Small intestine (tissue), 16 donors: Measurements from ENCODE around the gene HAVCR2. TPM values are rescaled to one million over a fixed set of nuclear protein-coding genes. Genes with fewer than 3 reads are reported as not detected.

ENCODE experiments used
- DNase-seq, 2 donors: peaks; one replicate each; pipeline versions ENCODE4 v3.0.0 to v3.0.0-alpha.2; 2013
- FAIRE-seq: peaks from 2 replicates; lab custom pipeline; 2012; peaks lifted over from hg19 to GRCh38; lab: Jason Lieb, UNC
- H3K27ac ChIP-seq, 3 donors: one replicate each; pipeline ENCODE4 v1.5.1; 2013; ENCODE audit warnings: low read length in 2 of 3, mild to moderate bottlenecking in 2 of 3, control low read depth in 1 of 3, inconsistent platforms in 1 of 3, low read depth in 1 of 3, moderate library complexity in 1 of 3
- H3K27me3 ChIP-seq, 3 donors: one replicate each; pipeline ENCODE4 v1.6.1; 2013; ENCODE audit warnings: low read length in 3 of 3, inconsistent platforms in 1 of 3; ENCODE audit not compliant: control insufficient read depth in 3 of 3, insufficient read depth in 3 of 3
- H3K36me3 ChIP-seq, 3 donors: one replicate each; pipeline ENCODE4 v1.6.1; 2013; ENCODE audit warnings: low read length in 3 of 3, inconsistent platforms in 1 of 3, low read depth in 1 of 3, mild to moderate bottlenecking in 1 of 3, moderate library complexity in 1 of 3; ENCODE audit not compliant: control insufficient read depth in 3 of 3, insufficient read depth in 2 of 3
- H3K4me1 ChIP-seq, 3 donors: one replicate each; pipeline ENCODE4 v1.6.1; 2013; ENCODE audit warnings: low read length in 2 of 3, inconsistent platforms in 1 of 3, low read depth in 1 of 3, mild to moderate bottlenecking in 1 of 3, moderate library complexity in 1 of 3; ENCODE audit not compliant: control insufficient read depth in 3 of 3, insufficient read depth in 2 of 3
- H3K4me3 ChIP-seq, 3 donors: one replicate each; pipeline ENCODE4 v1.5.1; 2013; ENCODE audit warnings: low read length in 3 of 3, control low read depth in 1 of 3, inconsistent platforms in 1 of 3, low read depth in 1 of 3, mild to moderate bottlenecking in 1 of 3, moderate library complexity in 1 of 3
- H3K9me3 ChIP-seq, 2 donors: one replicate each; pipeline ENCODE4 v1.6.1; 2013; ENCODE audit warnings: low read depth in 1 of 2, low read length in 1 of 2; ENCODE audit not compliant: control insufficient read depth in 2 of 2, insufficient read depth in 1 of 2
- WGBS, 3 donors: extraction: QIAGEN DNeasy Blood & Tissue Kit; methylation state at CpG; one replicate each; pipeline ENCODE4 v1.1.7; 2013; 5-methylcytosine and 5-hydroxymethylcytosine counted together
- long read RNA-seq, 10 donors: transcript quantifications; one replicate each; lab custom pipeline, GENCODE V29; 2026
- polyA plus RNA-seq, 4 donors: library from polyadenylated mRNA; stranded (reverse) in 3 of 4; unstranded in 1 of 4; fragments of 200-250 nt in 3 of 4; fragments of 120-200 nt in 1 of 4; gene quantifications; one replicate each; pipeline versions ENCODE4 v1.2.1 to v1.2.3, GENCODE V29; 2013
- donor health status: healthy with polysubstance abuse.
- donor health status: control.
- donor health status: control.
- donor health status: Bipolar disorder and iron deficiency.
- donor health status: healthy.

Gene HAVCR2
- polyA plus RNA-seq = 1 to 10 TPM in 3 of 4 donors, under 1 TPM in 1; 0.45 to 3.0 (median 2.0) TPM
- long read RNA-seq, donor 1, partial matches to known transcripts = 5 of 8 reads
- long read RNA-seq, donor 1, other reads (novel, unspliced or antisense) = 0 of 8 reads
- long read RNA-seq, donor 2, partial matches to known transcripts = 0 of 1 reads
- long read RNA-seq, donor 2, other reads (novel, unspliced or antisense) = 0 of 1 reads
- long read RNA-seq, donor 3, partial matches to known transcripts = 0 of 2 reads
- long read RNA-seq, donor 3, other reads (novel, unspliced or antisense) = 0 of 2 reads
- long read RNA-seq, donor 4 = 0 reads
- long read RNA-seq, donor 5 = 0 reads
- long read RNA-seq, donor 6, partial matches to known transcripts = 0 of 2 reads
- long read RNA-seq, donor 6, other reads (novel, unspliced or antisense) = 0 of 2 reads
- long read RNA-seq, donor 7 = 0 reads
- long read RNA-seq, donor 8 = 0 reads
- long read RNA-seq, donor 9, partial matches to known transcripts = 0 of 1 reads
- long read RNA-seq, donor 9, other reads (novel, unspliced or antisense) = 0 of 1 reads
- long read RNA-seq, donor 10, partial matches to known transcripts = 0 of 1 reads
- long read RNA-seq, donor 10, other reads (novel, unspliced or antisense) = 0 of 1 reads

GRCh38 chr5:157108976-157109375 lies at the start of gene HAVCR2:
Gene HAVCR2, minus strand, starts transcription at chr5:157109044. Its CDS starts 61 bp downstream, at chr5:157108983.
- H3K36me3 ChIP-seq = no peaks in the 10 kb centered on the region
- H3K9me3 ChIP-seq = no peaks in the 10 kb centered on the region
- FAIRE-seq (no peak), DNase-seq (peak in 1 of 2 donors; percentile 37)
- H3K4me3 ChIP-seq = peak within 1 kb of the TSS in 1 of 3 donors; percentile 10
- H3K27ac ChIP-seq = peak within 1 kb of the TSS in 2 of 3 donors; percentile 50 to 95
- 49 to 63% (median 57%) methylated on average over 4 of the region's 4 CpGs for WGBS, 3 donors
- no peaks in the 10 kb centered on the region for H3K27me3 ChIP-seq
- H3K4me1 ChIP-seq = no peaks in the 10 kb centered on the region

GRCh38 chr5:157157293-157157891 lies 48.5 kb upstream of the HAVCR2 start:
- no peak for FAIRE-seq
- Histone ChIP-seq H3K36me3 (no peaks in the 10 kb centered on the region), H3K27ac (peak overlapping the region in 1 of 3 donors; percentile 25), H3K4me1 (peaks cover 0 to 4% (median 0%) of the 10 kb centered on the region in 3 donors), H3K27me3 (no peaks in the 10 kb centered on the region), H3K4me3 (no peak overlapping the region), H3K9me3 (no peaks in the 10 kb centered on the region)
- DNase-seq = peak; percentile 42 to 74
- 11 to 72% (median 27%) methylated on average over 1 of the region's 1 CpG for WGBS, 3 donors

- FAIRE-seq (no peak), DNase-seq (no peak)
- Histone ChIP-seq H3K4me3 (no peak overlapping the region), H3K27ac (no peak overlapping the region), H3K27me3 (no peaks in the 10 kb centered on the region), H3K4me1 (peaks cover 0 to 4% (median 0%) of the 10 kb centered on the region in 3 donors), H3K9me3 (no peaks in the 10 kb centered on the region), H3K36me3 (no peaks in the 10 kb centered on the region)
- 72 to 80% (median 77%) methylated on average over 3 of the region's 3 CpGs for WGBS, 3 donors
Measured at GRCh38 chr5:157155297-157155696, 46.5 kb upstream of the HAVCR2 start.

GRCh38 chr5:157150995-157151394 lies 42.2 kb upstream of the HAVCR2 start:
- no peak for FAIRE-seq
- 72 to 84% (median 81%) methylated on average over 3 of the region's 3 CpGs for WGBS, 3 donors
- no peaks in the 10 kb centered on the region for H3K36me3 ChIP-seq
- no peaks in the 10 kb centered on the region for H3K4me1 ChIP-seq
- H3K4me3 ChIP-seq = no peak overlapping the region
- no peak overlapping the region for H3K27ac ChIP-seq
- H3K27me3 ChIP-seq = no peaks in the 10 kb centered on the region
- no peak for DNase-seq
- no peaks in the 10 kb centered on the region for H3K9me3 ChIP-seq

GRCh38 chr5:157148734-157149615 lies 40.1 kb upstream of the HAVCR2 start:
- 65 to 77% (median 76%) methylated on average over 14 of the region's 14 CpGs for WGBS, 3 donors
- FAIRE-seq = no peak
- no peaks in the 10 kb centered on the region for H3K27me3 ChIP-seq
- DNase-seq = peak; percentile 77 to 83
- no peak overlapping the region for H3K27ac ChIP-seq
- no peak overlapping the region for H3K4me3 ChIP-seq
- H3K36me3 ChIP-seq = no peaks in the 10 kb centered on the region
- H3K9me3 ChIP-seq = no peaks in the 10 kb centered on the region
- H3K4me1 ChIP-seq = peaks cover 0 to 1% (median 0%) of the 10 kb centered on the region in 3 donors

GRCh38 chr5:157143127-157143971 lies 34.5 kb upstream of the HAVCR2 start:
- Histone ChIP-seq H3K4me3 (peak overlapping the region; percentile 3 to 97 (median 87)), H3K36me3 (peaks cover 0 to 3% (median 0%) of the 10 kb centered on the region in 3 donors), H3K27ac (peak overlapping the region; percentile 83 to 98 (median 83)), H3K27me3 (no peaks in the 10 kb centered on the region), H3K4me1 (peaks cover 0 to 6% (median 4%) of the 10 kb centered on the region in 3 donors), H3K9me3 (no peaks in the 10 kb centered on the region)
- 2 to 11% (median 4%) methylated on average over 33 of the region's 33 CpGs for WGBS, 3 donors
- FAIRE-seq (no peak), DNase-seq (peak in 1 of 2 donors; percentile 77)

- FAIRE-seq (peak; percentile 95), DNase-seq (peak; percentile 99)
- WGBS, 3 donors = 1% methylated on average over 44 to 48 of the region's 48 CpGs
- H3K4me1 ChIP-seq = peaks cover 0 to 6% (median 4%) of the 10 kb centered on the region in 3 donors
- peak within 1 kb of the TSS; percentile 83 to 98 (median 83) for H3K27ac ChIP-seq
- no peaks in the 10 kb centered on the region for H3K9me3 ChIP-seq
- peak within 1 kb of the TSS; percentile 87 to 97 (median 97) for H3K4me3 ChIP-seq
- no peaks in the 10 kb centered on the region for H3K27me3 ChIP-seq
- peaks cover 0 to 5% (median 3%) of the 10 kb centered on the region in 3 donors for H3K36me3 ChIP-seq
Measured at GRCh38 chr5:157142317-157143126, 33.7 kb upstream of the HAVCR2 start, which contains the start of gene MED7. Gene MED7, minus strand, starts transcription at chr5:157142865. Its CDS starts 3,434 bp downstream, at chr5:157139431.
